ENCODE data around the gene FUNDC2.

FUNDC2 gene

GRCh38 chrX:155026420-155026726, 271 bp upstream of the FUNDC2 start:
- no peak for DNase-seq

GRCh38 chrX:155027509-155028066, 944 bp downstream of the FUNDC2 start:
- DNase-seq: peak; percentile 13

GRCh38 chrX:155028129-155028528, 1.5 kb downstream of the FUNDC2 start:
- DNase-seq: no peak

- DNase-seq: no peak
These were observed 2.2 kb downstream of the FUNDC2 start for GRCh38 chrX:155028877-155029291.

GRCh38 chrX:155031657-155032056, 5.0 kb downstream of the FUNDC2 start:
- DNase-seq: no peak

GRCh38 chrX:155035688-155036087, 9.0 kb downstream of the FUNDC2 start:
- DNase-seq: no peak

- DNase-seq: no peak
These were observed 19.6 kb downstream of the FUNDC2 start for GRCh38 chrX:155046129-155046810.

- no peak for DNase-seq
These were observed 20.3 kb downstream of the FUNDC2 start for GRCh38 chrX:155046811-155047528.

- DNase-seq: peak; percentile 46
These were observed 22.5 kb downstream of the FUNDC2 start for GRCh38 chrX:155048977-155049619.

- DNase-seq: no peak
These were observed 26.3 kb downstream of the FUNDC2 start for GRCh38 chrX:155052738-155053498.

GRCh38 chrX:155053656-155054055, 27.0 kb downstream of the FUNDC2 start:
- no peak for DNase-seq

- DNase-seq: no peak
These were observed 27.6 kb downstream of the FUNDC2 start for GRCh38 chrX:155054255-155054654.

GRCh38 chrX:155055494-155055893, 28.9 kb downstream of the FUNDC2 start:
- no peak for DNase-seq

GRCh38 chrX:155056471-155056870, 29.8 kb downstream of the FUNDC2 start:
- peak; percentile 42 for DNase-seq

GRCh38 chrX:155056877-155057792, 30.5 kb downstream of the FUNDC2 start:
- DNase-seq: peak; percentile 46

GRCh38 chrX:155061760-155062159, 35.1 kb downstream of the FUNDC2 start:
- no peak for DNase-seq

GRCh38 chrX:155065035-155065734, 38.5 kb downstream of the FUNDC2 start:
- DNase-seq: no peak

GRCh38 chrX:155068165-155068564, 41.5 kb downstream of the FUNDC2 start:
- no peak for DNase-seq

GRCh38 chrX:155069414-155069813, 42.8 kb downstream of the FUNDC2 start:
- no peak for DNase-seq

- no peak for DNase-seq
These were observed 43.4 kb downstream of the FUNDC2 start for GRCh38 chrX:155070038-155070437.

GRCh38 chrX:155070663-155070974, 44.0 kb downstream of the FUNDC2 start:
- no peak for DNase-seq
